Vagina (tissue), 2 donors: ENCODE data around the gene LHFPL2. TPM values are rescaled to one million over a fixed set of nuclear protein-coding genes. Genes with fewer than 3 reads are reported as not detected.
A peak's percentile ranks its signal among the peaks of the same experiment; 100 is the strongest.

Experiments
- DNase-seq, 2 donors: peaks; one replicate each; pipeline ENCODE4 v3.0.0-alpha.2; 2017; ENCODE audit errors: extremely low spot score in 2 of 2
- H3K27ac ChIP-seq: fragments of 200-600 bp; sonication (generic); one replicate; pipeline ENCODE4 v1.5.1; 2019
- H3K27me3 ChIP-seq: fragments of 200-600 bp; sonication (generic); one replicate; pipeline ENCODE4 v1.5.1; 2019
- H3K36me3 ChIP-seq, 2 donors: fragments of 200-600 bp; sonication (generic); one replicate each; pipeline ENCODE4 v1.5.1; 2017 to 2019
- H3K4me1 ChIP-seq: fragments of 200-600 bp; sonication (generic); one replicate; pipeline ENCODE4 v1.5.1; 2019
- H3K4me3 ChIP-seq, 2 donors: fragments of 200-600 bp; sonication (generic); 1 replicate in 1 of 2; 2 replicates in 1 of 2; pipeline ENCODE4 v1.5.1; 2016 to 2019
- H3K9me3 ChIP-seq: fragments of 200-600 bp; sonication (generic); one replicate; pipeline ENCODE4 v1.5.1; 2019
- CTCF ChIP-seq, 3 experiments: fragments of 450-650 bp in 2 of 3; fragments of 200-600 bp in 1 of 3; sonication (generic) in 1 of 3; IDR thresholded peaks; one replicate each; pipeline ENCODE4 v1.5.1; 2017 to 2019; ENCODE audit warnings: antibody characterized with exemption in 3 of 3, mild to moderate bottlenecking in 2 of 3, moderate library complexity in 2 of 3
- POLR2A ChIP-seq, 2 donors: fragments of 450-650 bp; IDR thresholded peaks; one replicate each; pipeline ENCODE4 v1.6.1; 2017; ENCODE audit warnings: antibody characterized with exemption in 2 of 2, mild to moderate bottlenecking in 2 of 2, moderate library complexity in 2 of 2
- POLR2AphosphoS5 ChIP-seq, 2 donors: sonication (generic); formaldehyde crosslinking; IDR thresholded peaks; one replicate each; pipeline ENCODE4 v1.9.0; 2017; ENCODE audit warnings: antibody characterized with exemption in 2 of 2, mild to moderate bottlenecking in 2 of 2, low read depth in 1 of 2; ENCODE audit not compliant: insufficient read depth in 1 of 2
- intact Hi-C: fragments of 100-400 bp; cut with DNase I; formaldehyde crosslinking; loops from one replicate; pipeline ENCODE4 v1.15.1; 2023
- total RNA-seq: library from RNA; depleted of rRNA; stranded (reverse); fragments of >200 nt; gene quantifications from one replicate; pipeline ENCODE4 v1.2.3, GENCODE V29; 2016

Gene LHFPL2
- total RNA-seq, 1 donor from 2014 or later: 24.8 TPM

GRCh38 chr5:78632467-78632866 is 16.1 kb downstream of the LHFPL2 start:
- TF ChIP-seq CTCF (IDR thresholded peaks at IDR 0.05): no peak
- no peak for TF ChIP-seq POLR2A (IDR thresholded peaks at IDR 0.05)
- TF ChIP-seq POLR2AphosphoS5 (IDR thresholded peaks at IDR 0.05; ENCODE audit: insufficient read depth in 1 of 2, low read depth in 1 of 2): no peak

GRCh38 chr5:78631931-78632330 is 16.6 kb downstream of the LHFPL2 start:
- Histone ChIP-seq H3K36me3 (peaks cover 0 to 7% of the 10 kb centered on the region in 2 donors), H3K9me3 (no peaks in the 10 kb centered on the region), H3K4me1 (peaks cover 42% of the 10 kb centered on the region), H3K27ac (no peak overlapping the region), H3K27me3 (no peaks in the 10 kb centered on the region), H3K4me3 (no peak overlapping the region)
- TF ChIP-seq POLR2A (IDR thresholded peaks at IDR 0.05) (no peak), CTCF (IDR thresholded peaks at IDR 0.05) (no peak), POLR2AphosphoS5 (IDR thresholded peaks at IDR 0.05; ENCODE audit: insufficient read depth in 1 of 2, low read depth in 1 of 2) (no peak)
- peak in 1 of 2 donors; percentile 37 for DNase-seq
- intact Hi-C loops: no loop called here

More at GRCh38 chr5:78632467-78632866, 16.1 kb downstream of the LHFPL2 start:
- Histone ChIP-seq H3K4me1 (peaks cover 43% of the 10 kb centered on the region), H3K9me3 (no peaks in the 10 kb centered on the region), H3K4me3 (no peak overlapping the region), H3K27ac (peak overlapping the region; percentile 10), H3K36me3 (peaks cover 0 to 7% of the 10 kb centered on the region in 2 donors), H3K27me3 (no peaks in the 10 kb centered on the region)
- peak in 1 of 2 donors; percentile 40 for DNase-seq
- intact Hi-C loops: no loop called here

- no peak for DNase-seq
- no peak overlapping the region for H3K27ac ChIP-seq
- H3K4me1 ChIP-seq: peaks cover 59% of the 10 kb centered on the region
- intact Hi-C loops: no loop called here
- H3K4me3 ChIP-seq: no peak overlapping the region
- H3K9me3 ChIP-seq: no peaks in the 10 kb centered on the region
- TF ChIP-seq POLR2A (IDR thresholded peaks at IDR 0.05): no peak
- TF ChIP-seq POLR2AphosphoS5 (IDR thresholded peaks at IDR 0.05; ENCODE audit: insufficient read depth in 1 of 2, low read depth in 1 of 2): no peak
- no peak for TF ChIP-seq CTCF (IDR thresholded peaks at IDR 0.05)
- peaks cover 0 to 7% of the 10 kb centered on the region in 2 donors for H3K36me3 ChIP-seq
- H3K27me3 ChIP-seq: no peaks in the 10 kb centered on the region
Observed at GRCh38 chr5:78630047-78630446, 18.5 kb downstream of the LHFPL2 start.

GRCh38 chr5:78629624-78630023 is 18.9 kb downstream of the LHFPL2 start:
- TF ChIP-seq CTCF (IDR thresholded peaks at IDR 0.05) (no peak), POLR2A (IDR thresholded peaks at IDR 0.05) (no peak), POLR2AphosphoS5 (IDR thresholded peaks at IDR 0.05; ENCODE audit: insufficient read depth in 1 of 2, low read depth in 1 of 2) (no peak)
- no peak for DNase-seq
- Histone ChIP-seq H3K9me3 (no peaks in the 10 kb centered on the region), H3K27me3 (no peaks in the 10 kb centered on the region), H3K4me1 (peaks cover 61% of the 10 kb centered on the region), H3K27ac (no peak overlapping the region), H3K36me3 (peaks cover 0 to 7% of the 10 kb centered on the region in 2 donors), H3K4me3 (no peak overlapping the region)
- intact Hi-C loops: no loop called here

GRCh38 chr5:78628270-78628992 is 20.1 kb downstream of the LHFPL2 start:
- Histone ChIP-seq H3K4me1 (peaks cover 61% of the 10 kb centered on the region), H3K9me3 (no peaks in the 10 kb centered on the region), H3K27me3 (no peaks in the 10 kb centered on the region), H3K27ac (peak overlapping the region; percentile 58), H3K4me3 (no peak overlapping the region), H3K36me3 (peaks cover 0 to 7% of the 10 kb centered on the region in 2 donors)
- TF ChIP-seq POLR2AphosphoS5 (IDR thresholded peaks at IDR 0.05; ENCODE audit: insufficient read depth in 1 of 2, low read depth in 1 of 2) (no peak), CTCF (IDR thresholded peaks at IDR 0.05) (no peak), POLR2A (IDR thresholded peaks at IDR 0.05) (no peak)
- DNase-seq: peak in 1 of 2 donors; percentile 86
- intact Hi-C loops: no loop called here
